Keratinocyte (primary cell): ENCODE measurements around the gene SUSD5.

Experiments used
- CTCF ChIP-seq, 3 experiments: IDR thresholded peaks in 1 of 3; conservative IDR thresholded peaks in 1 of 3; optimal IDR thresholded peaks in 1 of 3; 2 replicates in 2 of 3; 3 replicates in 1 of 3; pipeline versions ENCODE3 to v1.5.1; 2011; ENCODE audit warnings: low read length in 3 of 3, mild to moderate bottlenecking in 3 of 3, moderate library complexity in 2 of 3, control low read depth in 1 of 3, inconsistent platforms in 1 of 3; ENCODE audit not compliant: insufficient read depth in 2 of 3; ENCODE audit errors: extremely low read depth in 1 of 3
- EZH2 ChIP-seq: IDR thresholded peaks from one replicate; pipeline ENCODE4 v1.6.1; 2012; ENCODE audit warnings: inconsistent platforms, mild to moderate bottlenecking, low read length, moderate library complexity

- TF ChIP-seq CTCF (optimal IDR thresholded peaks at IDR 0.05 in 1 of 3, IDR thresholded peaks at IDR 0.05 in 1 of 3, conservative IDR thresholded peaks at IDR 0.05 in 1 of 3; ENCODE audit: extremely low read depth in 1 of 3, insufficient read depth in 2 of 3, low read length in 3 of 3), result no peak
- TF ChIP-seq EZH2, result no peak
Observed at GRCh38 chr3:33124638-33125037, 94.0 kb downstream of the SUSD5 start.
